GM10248 (cell line): ENCODE results near the gene LBHD1.
"Not testable (repeated sequence)": the region's sequence is repeated elsewhere in the genome, so short reads cannot be mapped to it uniquely, and the experiment has no call there.

Experiments used
- CTCF ChIA-PET: fragments of 300-600 bp; sonication (Branson Sonifier 250); formaldehyde crosslinking; extraction: SDS; loops from one replicate; lab custom pipeline; 2021; ENCODE audit warnings: antibody characterized with exemption; lab: Yijun Ruan, JAX
- POLR2A ChIA-PET: fragments of 350-650 bp; sonication (Branson Sonifier 250); formaldehyde crosslinking; extraction: SDS; loops from one replicate; lab custom pipeline; 2020; ENCODE audit warnings: antibody characterized with exemption; lab: Yijun Ruan, JAX
- DNase-seq: peaks from one replicate; pipeline ENCODE4 v3.0.0; 2012; ENCODE audit errors: extremely low spot score
- CTCF ChIP-seq: IDR thresholded peaks from 2 replicates; pipeline ENCODE4 v1.5.1; 2012; ENCODE audit warnings: mild to moderate bottlenecking, low read depth; ENCODE audit errors: extremely low read depth, missing control alignments, control extremely low read depth

LBHD1 gene

GRCh38 chr11:62632492-62632891 lies 39.6 kb downstream of the LBHD1 start:
- ChIA-PET CTCF (interaction anchor here (0.8 to 1.1 kb wide), 2 partner anchors 10 to 69 kb away, joined by 3 read pairs; no protein-coding TSS in a partner anchor), POLR2A (no interaction called here)
- DNase-seq, result no peak
- no peak for TF ChIP-seq CTCF

GRCh38 chr11:62627713-62628112 lies 44.4 kb downstream of the LBHD1 start:
- no peak for DNase-seq
- no peak for TF ChIP-seq CTCF
- ChIA-PET POLR2A (no interaction called here), CTCF (interaction anchor here (1.0 to 2.2 kb wide), 3 partner anchors 16 to 142 kb away, joined by 3 to 6 read pairs (median 4); partner anchors contain the start of gene EML3)

GRCh38 chr11:62622476-62623089 lies 49.5 kb downstream of the LBHD1 start:
- CTCF ChIA-PET, result interaction anchor here (0.8 to 4.9 kb wide), 15 partner anchors 10 to 198 kb away, joined by 3 to 43 read pairs (median 3); partner anchors contain the start of genes C11orf98, CSKMT, EML3 and INTS5
- POLR2A ChIA-PET, result interaction anchor here (0.8 to 2.5 kb wide), 8 partner anchors 21 to 219 kb away, joined by 3 to 23 read pairs (median 4); partner anchors contain the start of genes C11orf98, CSKMT, INTS5 and MTA2
- no peak for DNase-seq
- no peak for TF ChIP-seq CTCF

GRCh38 chr11:62621567-62622470 lies 50.2 kb downstream of the LBHD1 start, which contains the start of gene B3GAT3:
TSS of gene B3GAT3 (minus strand) at chr11:62621986. CDS start at chr11:62621947, 39 bp downstream.
- TF ChIP-seq CTCF, result no peak
- peak; percentile 98 for DNase-seq
- ChIA-PET CTCF (interaction anchor here (0.8 to 4.9 kb wide), 18 partner anchors 8 to 197 kb away, joined by 3 to 43 read pairs (median 4); partner anchors contain the start of genes C11orf98, CSKMT, EML3 and GANAB), POLR2A (interaction anchor here (0.7 to 2.5 kb wide), 8 partner anchors 20 to 219 kb away, joined by 3 to 23 read pairs (median 4); partner anchors contain the start of genes C11orf98, CSKMT, INTS5 and MTA2)

- ChIA-PET CTCF (interaction anchor here (0.8 to 4.9 kb wide), 10 partner anchors 9 to 197 kb away, joined by 3 to 43 read pairs (median 4); partner anchors contain the start of genes C11orf98, CSKMT, EML3 and MTA2), POLR2A (interaction anchor here (0.6 to 1.4 kb wide), 5 partner anchors 20 to 220 kb away, joined by 3 to 14 read pairs (median 4); partner anchors contain the start of gene TUT1)
- no peak for TF ChIP-seq CTCF
- DNase-seq, result no peak
Observed at GRCh38 chr11:62621027-62621566, 51.0 kb downstream of the LBHD1 start.

GRCh38 chr11:62616957-62617356 lies 55.1 kb downstream of the LBHD1 start:
- DNase-seq, POLR2A ChIA-PET, CTCF ChIA-PET: not testable (repeated sequence)
